HG02588 (cell line): Measurements from ENCODE around the gene LCORL.
"Not testable (repeated sequence)": the region's sequence is repeated elsewhere in the genome, so short reads cannot be mapped to it uniquely, and the experiment has no call there.

Source experiments
- ATAC-seq: cut with Tn5 transposase; IDR thresholded peaks from one replicate; pipeline ENCODE4 v1.9.1; 2021; ENCODE audit warnings: mild to moderate bottlenecking, moderate library complexity; ENCODE audit not compliant: unreplicated experiment

The LCORL gene

DNA sequence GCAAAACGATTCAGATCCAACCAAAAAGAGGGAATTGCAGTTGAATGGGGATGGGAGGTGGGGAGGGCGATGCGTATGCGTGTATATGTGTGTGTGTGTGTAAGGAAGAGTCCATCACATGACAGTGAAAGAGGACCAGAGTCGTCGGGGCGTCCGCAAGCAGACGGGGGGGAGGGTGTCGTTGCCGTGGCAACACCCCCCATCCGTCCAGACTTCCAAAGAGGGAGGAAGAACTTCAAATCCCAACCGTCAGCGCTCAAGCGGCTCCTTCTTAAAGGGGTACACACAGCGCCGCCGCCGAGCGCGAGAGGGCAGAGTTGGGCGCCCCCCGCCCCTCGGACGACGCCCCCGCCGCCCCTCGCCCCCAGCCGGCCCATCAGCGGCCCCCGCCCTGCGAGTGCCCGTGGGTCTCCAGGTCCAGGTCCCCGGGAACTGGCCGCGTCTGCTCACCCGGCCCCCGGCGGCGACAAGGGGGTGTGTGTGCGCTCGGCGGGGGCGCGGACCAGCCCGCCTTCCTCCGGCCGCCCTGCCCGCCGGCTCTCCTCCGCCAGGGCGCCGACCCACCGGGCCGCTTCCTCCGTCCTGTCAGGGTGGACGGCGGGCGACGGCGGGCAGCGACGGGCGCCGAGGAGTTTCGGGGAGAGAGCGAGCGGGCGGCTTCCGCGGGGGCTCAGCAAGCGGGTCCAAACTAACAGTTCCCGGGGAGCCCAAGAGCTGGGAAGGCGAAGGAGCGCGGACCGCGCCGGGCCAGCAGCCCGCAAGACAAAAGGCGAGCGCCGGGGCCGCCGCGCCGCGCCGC lies 685 bp downstream of the LCORL start:
- peak; percentile 11 for ATAC-seq

DNA sequence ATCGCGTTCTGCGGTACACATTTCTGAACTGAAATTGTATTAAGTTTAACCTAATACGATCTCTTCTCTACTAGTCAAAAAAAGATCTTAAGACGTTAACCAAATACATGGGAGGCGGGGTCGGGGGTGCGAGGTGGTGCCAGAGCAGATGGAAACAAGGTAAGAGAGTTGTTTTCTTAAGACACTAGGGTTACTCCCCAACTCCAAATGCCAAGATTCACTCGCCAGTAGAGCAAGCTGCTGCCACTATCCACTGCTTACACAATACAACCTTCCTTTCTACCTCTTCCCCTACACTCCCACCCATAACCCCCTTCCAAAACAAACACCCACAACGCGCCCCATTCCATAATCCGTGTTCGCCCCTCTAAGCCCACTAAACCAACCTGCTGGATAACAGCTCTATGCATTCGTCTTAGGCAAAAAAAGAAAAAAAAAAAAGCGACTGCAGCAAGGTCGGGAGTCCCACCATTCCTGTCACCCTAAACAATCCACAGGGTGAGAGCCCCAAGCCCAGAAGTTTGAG lies 1.3 kb downstream of the LCORL start:
- no peak for ATAC-seq

DNA sequence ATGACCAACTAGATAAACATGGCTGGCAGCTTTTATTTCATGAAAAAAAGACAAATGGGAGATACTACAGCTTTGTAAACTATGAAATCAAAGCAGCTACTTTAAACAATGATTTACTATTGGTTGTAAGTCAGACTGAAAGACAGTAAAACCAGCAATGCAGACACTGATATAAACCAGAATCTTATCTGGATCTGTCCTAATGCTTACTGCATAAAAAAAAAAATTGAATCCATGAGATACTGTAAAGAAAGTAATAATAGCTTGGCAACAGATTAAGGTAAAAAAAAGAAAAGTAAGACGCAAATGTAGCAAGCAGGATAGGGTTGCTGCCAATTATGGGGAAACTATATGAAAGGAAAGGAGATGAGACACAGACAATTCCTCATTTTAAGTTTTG lies 7.3 kb downstream of the LCORL start:
- no peak for ATAC-seq

DNA sequence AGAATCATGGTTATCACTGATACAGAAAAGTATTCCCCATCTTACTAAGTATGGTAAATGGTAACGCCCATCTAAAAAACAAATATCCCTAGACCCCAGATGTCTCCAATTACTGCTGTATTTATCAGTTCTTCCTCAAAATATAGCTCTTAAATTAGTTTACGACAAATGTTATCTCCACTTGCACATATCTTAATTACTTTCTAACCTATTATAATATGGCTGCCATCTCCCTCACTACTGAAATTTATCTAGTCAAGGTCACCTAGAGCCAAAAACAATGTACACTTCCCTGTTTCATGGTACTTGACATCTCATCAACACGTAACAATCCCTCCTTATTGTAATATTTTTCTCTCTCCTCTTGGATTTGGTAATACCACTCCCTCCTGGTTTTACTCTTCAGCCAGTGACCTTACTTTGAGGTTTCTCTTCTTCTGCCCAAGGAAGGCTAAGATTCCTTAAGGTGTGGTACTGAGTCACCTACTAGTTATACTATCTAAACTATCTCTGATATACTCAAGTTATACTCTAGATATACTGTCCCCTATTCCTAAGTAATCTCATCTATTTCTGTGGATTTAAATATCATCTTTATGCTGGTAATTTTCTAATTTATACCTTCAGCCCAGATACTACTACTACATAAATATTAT lies 8.6 kb downstream of the LCORL start:
- ATAC-seq, result no peak

DNA sequence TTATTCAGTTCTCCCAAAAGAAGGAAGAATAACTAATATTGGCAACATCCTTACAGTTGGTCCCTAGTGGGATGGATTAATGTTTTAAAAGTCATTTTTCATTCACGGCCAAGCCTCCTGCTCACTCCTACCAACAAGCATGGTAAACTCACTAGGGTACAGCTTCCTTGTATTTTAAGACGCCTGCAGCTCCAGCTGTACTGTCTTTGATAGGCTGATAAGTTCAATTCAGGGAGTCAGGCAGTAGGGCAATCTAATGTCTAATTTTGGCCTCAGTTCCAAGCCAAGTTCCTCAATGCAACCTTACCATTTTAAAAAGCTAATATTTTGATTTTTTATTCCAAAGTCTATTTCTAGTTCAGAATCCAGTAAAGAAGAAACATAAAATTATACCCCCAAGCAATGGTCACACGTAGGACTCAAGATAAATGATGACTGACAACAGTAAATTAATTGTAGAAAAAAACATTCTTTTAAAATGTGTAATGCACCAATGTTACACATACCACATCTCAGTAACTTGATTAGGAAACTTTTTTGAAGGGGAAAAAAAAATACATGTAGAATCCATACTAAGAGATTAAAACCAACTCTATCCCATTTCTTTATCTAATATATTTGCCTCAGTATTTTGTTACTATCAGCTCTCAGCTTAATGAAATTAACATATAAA lies 9.3 kb downstream of the LCORL start:
- ATAC-seq, result no peak

DNA sequence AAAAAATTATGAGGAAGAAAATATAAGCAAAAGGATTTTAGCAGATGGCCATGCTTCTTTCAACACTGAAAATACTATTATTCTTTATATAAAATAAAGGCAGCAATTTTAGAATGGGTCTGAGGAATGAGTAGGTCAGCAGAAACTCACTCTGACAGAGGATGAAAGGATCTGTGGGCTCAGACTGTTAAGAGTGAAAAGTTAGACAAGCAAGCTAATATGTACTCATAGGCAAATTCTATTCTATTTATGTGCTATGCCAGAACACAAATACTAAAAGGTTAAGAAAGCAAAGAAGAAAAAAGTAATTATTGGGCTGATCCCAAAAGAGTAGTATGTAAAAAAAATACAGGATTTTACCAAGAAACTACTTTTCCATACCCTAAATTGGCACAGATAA lies 13.9 kb downstream of the LCORL start:
- peak; percentile 58 for ATAC-seq

DNA sequence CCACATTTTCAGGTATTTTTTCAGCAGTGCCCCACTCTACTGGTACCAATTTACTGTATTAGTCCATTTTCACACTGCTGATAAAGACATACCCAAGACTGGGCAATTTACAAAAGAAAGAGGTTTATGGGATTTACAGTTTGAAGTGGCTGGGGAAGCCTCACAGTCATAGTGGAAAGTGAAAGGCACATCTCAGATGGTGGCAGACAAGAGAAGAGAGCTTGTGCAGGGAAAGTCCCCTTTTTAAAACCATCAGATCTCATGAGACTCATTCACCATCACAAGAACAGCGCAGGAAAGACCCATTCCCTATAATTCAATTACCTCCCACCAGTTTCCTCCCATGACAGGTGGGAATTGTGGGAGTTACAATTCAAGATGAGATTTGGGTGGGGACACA lies 15.1 kb downstream of the LCORL start:
- ATAC-seq, result not testable (repeated sequence)

DNA sequence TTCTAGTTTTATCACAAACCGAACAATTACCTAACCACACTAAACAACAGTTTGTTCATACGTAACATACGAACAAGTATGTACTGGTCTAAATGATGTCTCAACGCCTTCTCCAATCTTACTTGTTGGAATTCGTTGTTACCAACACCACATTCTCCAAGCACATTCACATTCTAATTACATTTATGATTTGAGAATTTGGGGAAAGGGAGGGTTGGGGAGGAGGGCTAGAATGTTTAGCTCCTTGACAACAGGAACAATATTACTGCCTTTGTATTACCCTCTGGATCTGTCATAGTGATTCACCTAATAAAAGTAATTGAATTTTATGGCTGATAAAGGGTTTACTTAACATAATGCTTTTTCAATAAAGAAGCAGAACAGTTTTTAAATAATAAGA lies 24.4 kb downstream of the LCORL start:
- no peak for ATAC-seq

DNA sequence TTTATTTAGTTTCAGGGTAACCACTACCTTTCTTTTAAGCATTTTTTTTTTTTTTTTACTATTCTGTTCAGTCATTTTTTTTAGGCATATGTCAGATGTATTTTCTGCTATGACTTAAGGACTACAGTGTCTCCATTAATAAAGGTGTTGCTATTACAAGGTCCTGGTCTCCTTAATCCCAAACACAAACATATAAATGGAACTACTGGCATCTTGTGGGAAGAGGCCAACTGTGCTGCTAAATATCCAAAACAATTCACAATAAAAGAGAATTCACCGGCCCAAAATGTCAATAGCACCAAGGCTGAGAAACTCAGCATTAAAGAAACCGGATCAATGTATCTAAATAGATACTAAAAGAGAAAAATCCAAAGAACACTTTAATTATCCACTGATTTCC lies 26.4 kb downstream of the LCORL start:
- no peak for ATAC-seq

DNA sequence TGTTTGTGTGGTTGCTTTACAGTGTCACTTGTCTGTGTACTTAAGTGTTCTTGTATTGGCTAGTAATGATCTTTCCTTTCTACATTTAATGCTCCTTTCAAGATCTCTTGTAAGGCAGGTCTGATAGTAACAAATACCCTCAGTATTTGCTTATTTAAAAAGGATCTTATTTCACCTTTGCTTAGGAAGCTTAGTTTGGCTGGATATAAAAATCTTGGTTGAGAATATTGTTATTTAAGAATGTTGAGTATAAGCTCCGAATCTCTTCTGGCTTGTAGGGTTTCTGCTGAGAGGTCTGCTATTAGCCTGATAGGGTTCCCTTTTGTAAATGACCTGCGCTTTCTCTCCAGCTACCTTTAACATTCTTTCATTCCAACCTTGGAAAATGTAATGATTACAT lies 35.7 kb downstream of the LCORL start:
- no peak for ATAC-seq

DNA sequence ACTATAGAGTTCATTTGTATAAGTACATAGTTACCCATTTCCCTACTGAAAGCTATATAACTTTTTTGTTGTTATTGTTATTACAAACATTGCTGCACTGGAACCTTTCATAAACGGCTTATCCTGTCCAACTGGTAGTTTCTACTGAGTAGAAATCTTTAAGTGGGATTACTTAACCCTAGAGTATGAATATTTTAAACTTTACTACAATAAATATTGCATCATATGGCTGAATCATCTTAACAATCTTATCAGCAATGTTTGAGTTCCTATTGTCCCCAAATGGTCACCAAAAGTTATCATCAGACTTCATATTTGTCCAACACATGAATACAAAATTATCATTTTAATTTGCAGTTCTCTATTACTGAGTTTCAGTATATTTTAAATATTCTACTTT lies 40.5 kb downstream of the LCORL start:
- ATAC-seq, result no peak

DNA sequence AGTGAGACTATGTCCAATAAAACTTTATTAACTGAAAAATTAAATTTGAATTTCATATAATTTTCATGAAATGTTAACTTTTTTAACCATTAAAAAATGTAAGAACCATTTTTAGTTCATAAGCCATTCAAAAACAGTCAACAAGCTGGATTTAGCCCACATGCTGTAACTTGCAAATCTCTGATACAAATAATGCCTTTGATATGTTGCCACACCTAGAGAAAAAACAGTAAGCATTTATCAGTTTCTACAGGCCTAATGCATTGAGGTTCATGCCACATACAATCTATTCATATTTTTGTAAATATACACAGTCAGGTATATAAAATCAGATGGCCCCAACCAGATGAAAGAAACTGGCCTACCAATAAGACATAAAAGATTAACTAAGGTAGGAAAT lies 52.8 kb downstream of the LCORL start:
- no peak for ATAC-seq

DNA sequence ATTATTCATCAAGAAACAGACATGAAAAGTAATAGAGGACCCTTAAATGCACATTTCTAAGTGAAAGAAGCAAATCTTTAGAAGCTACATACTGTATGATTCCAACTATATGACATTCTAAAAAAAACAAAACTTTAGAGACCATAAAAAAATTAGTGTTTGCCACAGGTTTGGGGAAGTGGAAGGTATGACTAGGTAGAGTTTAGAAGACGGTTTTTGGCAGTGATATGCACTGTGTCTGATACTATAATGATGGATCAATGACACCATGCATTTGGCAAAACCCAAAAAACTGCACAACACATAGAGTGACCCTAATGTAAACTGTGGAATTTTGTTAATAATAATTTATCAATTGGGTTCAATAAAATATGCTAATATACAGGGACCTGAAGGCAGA lies 54.5 kb downstream of the LCORL start:
- no peak for ATAC-seq

DNA sequence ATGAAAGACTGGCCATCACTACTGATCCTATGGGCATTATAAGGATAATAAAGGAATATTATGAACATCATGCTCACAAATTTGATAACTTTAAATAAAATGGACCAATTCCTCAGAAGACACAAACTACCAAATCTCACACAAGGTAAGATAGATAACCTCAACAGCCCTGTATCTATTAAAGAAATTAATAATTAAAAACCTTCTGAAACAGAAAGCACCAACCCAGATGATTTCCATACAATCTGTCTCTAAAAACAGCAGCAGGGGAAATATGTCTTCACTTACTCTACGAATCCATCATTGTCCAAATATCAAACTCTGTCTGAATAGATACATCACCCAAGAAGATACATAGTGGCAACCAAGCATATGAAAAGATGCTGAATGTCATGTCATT lies 55.2 kb downstream of the LCORL start:
- ATAC-seq, result no peak

DNA sequence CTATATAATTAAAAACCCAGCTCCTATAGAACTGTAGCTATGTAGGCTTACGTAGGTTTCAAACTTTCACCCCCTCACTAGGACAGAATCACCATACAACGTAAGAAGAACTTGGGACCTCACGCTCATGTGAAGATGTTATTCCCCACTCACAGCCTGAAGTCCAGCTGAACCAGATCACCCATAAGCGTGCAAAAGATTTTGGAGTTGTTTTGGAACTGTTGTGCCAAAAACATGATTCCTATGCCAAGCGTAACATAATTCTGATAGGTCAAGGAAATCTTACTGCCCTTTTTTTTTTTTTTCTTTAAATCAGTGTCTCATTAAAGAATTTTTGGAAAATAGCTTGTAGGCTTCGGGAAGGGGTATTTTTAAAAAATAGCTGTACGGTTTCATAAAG lies 57.0 kb downstream of the LCORL start:
- ATAC-seq, result no peak

DNA sequence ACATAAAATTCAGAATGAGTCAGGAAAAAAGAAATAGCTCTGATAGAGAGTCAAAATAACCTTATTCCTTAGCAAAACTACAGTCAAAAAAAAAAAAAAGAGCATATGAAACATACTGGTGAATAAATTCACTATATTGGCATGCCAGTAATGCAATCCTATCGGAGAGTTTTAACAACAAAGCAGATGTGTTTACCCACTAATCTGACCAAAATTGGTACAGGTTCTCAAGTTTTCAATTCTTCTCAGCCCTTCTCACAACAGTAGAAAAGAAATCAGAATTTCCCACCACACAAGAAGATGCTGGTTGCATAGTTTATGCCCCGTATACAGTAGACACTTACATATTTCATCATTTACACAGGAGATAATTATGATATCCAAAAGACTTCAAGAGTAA lies 59.4 kb downstream of the LCORL start:
- ATAC-seq, result no peak

DNA sequence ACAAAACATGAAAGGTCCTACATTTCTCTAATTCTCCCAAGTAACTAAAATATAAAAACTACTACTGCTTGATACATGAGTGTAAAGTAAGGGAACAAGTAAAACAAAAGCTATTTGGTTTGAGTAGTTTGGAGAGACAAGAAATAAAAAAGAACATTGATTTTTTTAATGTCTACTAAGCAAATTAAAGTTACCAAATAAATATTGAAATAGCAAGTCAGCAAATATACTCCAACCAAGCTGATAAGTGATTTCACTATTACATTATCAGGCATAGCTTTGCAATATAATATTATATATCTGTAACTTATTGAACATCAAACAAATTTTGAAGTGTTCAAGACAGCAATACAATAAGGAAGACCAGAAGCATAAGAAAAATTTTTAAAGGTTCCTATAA lies 60.3 kb downstream of the LCORL start:
- ATAC-seq, result no peak

DNA sequence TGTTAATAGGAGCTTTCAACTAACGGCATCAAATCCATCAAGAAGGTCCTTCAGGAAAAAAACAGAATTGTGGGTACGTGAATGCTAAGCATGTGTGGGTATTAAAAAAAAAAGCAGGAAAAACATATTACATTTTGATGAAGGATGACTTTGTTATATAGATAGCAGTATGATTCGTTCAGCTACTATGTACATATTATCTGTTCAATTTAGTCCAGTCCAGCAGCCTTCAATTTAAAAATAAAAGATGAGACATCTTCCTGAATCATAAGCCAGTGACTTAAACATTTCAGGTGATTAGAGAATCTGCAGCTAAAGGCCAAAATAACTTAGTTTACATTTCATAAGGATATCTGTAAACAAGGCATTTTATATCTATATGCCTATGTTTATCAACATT lies 63.4 kb downstream of the LCORL start:
- no peak for ATAC-seq

DNA sequence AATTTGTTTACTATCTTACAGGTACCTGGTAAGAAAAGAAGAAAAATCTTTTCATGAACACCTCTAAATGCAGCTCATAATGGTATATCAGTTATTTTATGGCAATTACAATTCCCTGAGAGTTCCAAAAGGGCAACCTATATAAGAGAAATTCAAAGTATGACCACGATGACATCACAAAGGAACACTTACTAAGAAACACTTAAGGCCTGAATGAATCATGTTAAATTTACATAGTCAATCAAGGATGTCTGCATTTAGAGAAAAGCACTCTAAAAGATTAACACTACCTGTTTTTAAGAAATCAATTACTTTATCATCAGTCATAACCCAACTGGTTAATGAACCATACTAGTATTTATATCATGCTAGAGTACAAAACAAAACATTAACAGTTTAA lies 63.9 kb downstream of the LCORL start:
- ATAC-seq, result no peak

DNA sequence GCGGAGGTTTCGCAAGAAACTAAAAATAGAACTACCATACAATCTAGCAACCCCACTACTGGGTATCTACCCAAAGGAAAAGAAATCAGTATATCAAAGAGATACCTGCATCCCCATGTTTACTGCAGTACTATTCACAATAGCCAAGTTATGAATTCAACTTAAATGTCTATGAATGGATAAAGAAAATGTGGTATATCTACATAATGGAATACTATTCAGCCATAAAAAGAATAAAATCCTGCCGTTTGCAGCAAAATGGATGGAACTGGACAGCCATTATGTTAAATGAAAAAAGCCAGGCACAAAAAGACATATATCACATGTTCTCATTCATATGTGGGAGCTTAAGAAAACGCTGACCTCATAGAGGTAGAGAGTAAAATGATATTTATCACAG lies 65.3 kb downstream of the LCORL start:
- ATAC-seq, result no peak

DNA sequence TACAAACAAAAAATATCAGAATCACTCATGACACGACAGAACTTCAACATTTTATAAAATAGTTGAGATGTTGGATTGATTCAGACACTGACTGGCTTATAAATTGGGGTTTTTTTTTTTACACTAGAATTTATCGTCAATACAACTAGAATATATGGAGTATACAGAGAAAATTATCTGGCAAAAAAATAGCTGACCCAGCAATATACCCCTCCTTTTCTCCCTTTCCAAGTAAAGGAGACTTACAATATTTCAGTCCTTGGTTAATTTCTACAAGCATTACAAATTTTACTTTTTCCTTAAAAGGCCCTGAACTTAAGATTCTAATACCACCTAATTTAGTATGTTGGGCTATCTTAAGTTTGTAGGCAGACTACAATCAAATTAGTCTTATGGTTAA lies 76.3 kb downstream of the LCORL start:
- no peak for ATAC-seq

DNA sequence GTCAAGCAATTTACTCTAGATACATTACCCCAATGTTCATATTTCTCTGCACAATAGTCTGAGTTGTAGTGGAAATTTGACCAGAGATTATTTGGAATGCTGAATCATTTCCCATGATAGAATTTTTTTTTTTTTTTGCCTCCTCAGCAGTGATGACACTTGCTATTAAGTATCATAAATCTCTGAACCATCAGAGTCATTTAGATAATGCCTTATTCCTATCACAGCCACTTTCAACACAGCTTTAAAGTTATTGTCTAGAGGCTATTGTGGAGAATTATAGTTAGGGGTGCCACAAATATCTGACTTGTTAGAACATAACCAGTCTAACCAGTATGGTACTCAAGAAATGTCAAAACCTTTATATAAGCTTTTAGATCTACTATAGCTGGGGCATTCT lies 79.8 kb downstream of the LCORL start:
- ATAC-seq, result no peak
